Hindlimb muscle (tissue), 1 donor: Measurements from ENCODE around the gene WDFY4. TPM values are rescaled to one million over a fixed set of nuclear protein-coding genes. Genes with fewer than 3 reads are reported as not detected.

ENCODE experiments used
- DNase-seq: peaks from one replicate; pipeline ENCODE4 v3.0.0-alpha.2; 2013
- polyA plus RNA-seq: library from polyadenylated mRNA; unstranded; fragments of 120-200 nt; gene quantifications from one replicate; pipeline ENCODE4 v1.2.1, GENCODE V29; 2013; ENCODE audit not compliant: insufficient read length

WDFY4 gene
- polyA plus RNA-seq, 1 donor, result 3.9 TPM

DNA sequence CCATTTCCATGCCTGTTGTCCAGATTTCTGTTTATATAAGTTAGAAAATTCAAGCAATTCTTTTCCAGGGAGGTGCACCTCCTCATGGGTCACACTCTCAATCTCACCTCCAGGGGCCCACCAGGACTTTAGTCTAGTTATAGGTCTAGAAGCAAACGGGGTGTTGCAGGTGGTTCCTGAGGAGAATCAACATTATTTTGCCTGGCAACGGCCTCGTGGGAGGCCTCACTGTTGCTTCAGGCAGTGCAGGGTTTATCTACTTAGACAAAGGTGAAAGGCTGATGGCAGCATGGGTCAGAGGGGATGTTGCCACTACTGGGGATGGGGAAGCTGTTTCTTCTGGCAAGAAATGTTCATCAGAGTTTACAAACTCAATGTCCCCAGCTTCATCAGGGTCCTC lies 311.7 kb downstream of the WDFY4 start:
- no peak for DNase-seq

DNA sequence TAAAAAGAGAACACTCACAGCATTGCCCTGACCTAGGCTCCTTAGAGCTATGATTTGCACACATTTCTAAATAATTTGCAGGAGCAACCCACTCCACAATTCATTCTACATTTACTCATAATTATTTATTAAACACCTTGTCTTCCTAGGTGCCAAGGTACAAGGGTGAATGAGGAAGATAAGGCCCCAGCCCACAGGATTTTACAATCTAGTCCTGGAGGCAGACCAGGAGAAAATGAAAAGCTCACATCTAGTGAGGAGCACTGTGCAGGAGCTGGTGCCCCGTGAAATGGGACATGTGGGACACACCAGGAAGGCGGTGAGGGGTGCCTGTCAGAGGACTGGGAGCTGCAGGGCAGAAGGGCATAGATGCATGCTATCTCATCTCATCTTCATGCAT lies 314.7 kb downstream of the WDFY4 start:
- DNase-seq, result no peak

DNA sequence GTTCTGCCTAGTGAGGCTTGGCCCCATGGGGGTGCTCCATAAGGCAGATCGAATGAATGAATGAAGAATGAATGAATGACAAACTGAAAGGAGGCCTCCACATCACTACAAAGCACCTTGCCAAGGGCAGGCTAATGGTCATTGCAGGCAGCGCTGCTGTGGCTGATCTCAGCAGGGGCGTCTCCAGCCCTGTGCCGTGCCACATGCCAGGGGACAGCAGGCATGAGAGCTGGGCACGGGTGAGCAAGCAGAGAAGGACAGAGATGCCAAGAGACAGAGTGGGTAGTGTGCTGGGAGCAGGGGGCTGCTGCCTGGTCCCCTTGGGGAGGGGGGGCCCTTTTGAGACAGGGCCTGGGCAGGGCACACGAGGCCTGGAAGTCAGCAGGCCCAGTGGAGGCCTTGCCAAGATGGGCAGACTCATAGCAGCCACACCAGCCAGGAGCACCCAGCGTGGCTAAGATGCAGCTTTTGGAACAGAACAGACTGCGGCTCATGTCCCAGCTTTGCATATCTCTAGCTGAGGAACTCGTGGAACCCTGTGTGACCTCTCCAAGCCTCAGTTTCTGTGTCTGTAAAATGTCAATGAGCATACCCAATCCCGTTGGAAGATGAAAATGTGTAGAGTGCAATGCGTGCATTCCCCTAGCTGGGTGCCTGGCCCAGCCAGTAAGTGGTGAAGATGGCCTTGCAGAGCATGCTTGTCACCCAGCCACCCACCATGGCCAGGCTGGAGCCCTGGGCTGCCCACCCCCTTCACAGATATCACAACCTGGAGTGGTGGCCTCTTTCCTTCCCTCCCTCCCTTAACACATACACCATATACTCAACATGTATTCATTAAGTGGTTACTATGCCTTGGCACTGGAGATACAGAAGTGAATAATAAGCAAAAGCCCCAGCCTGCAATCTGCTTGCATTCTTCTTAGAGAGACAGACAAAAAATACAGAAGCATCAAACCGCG lies 316.0 kb downstream of the WDFY4 start:
- no peak for DNase-seq

DNA sequence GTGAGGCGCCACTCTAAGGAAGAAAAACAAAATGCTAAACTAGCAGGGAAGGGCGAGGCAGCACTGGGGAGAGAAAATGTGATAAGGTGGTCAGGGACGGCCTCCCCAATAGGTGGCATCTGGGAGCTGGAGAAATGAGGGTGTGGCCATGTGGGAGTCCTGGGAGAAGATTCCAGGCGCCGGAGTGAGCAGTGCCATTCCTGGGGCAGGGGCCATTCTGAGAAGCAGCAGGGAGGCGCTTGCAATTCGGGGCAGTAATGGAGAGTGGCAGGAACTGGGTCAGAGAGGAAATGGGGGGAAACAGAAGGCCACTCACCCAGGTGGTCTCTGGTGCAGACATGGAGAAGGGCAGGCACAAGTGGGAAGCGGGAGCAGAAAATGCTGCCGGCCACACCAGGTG lies 316.7 kb downstream of the WDFY4 start:
- no peak for DNase-seq

DNA sequence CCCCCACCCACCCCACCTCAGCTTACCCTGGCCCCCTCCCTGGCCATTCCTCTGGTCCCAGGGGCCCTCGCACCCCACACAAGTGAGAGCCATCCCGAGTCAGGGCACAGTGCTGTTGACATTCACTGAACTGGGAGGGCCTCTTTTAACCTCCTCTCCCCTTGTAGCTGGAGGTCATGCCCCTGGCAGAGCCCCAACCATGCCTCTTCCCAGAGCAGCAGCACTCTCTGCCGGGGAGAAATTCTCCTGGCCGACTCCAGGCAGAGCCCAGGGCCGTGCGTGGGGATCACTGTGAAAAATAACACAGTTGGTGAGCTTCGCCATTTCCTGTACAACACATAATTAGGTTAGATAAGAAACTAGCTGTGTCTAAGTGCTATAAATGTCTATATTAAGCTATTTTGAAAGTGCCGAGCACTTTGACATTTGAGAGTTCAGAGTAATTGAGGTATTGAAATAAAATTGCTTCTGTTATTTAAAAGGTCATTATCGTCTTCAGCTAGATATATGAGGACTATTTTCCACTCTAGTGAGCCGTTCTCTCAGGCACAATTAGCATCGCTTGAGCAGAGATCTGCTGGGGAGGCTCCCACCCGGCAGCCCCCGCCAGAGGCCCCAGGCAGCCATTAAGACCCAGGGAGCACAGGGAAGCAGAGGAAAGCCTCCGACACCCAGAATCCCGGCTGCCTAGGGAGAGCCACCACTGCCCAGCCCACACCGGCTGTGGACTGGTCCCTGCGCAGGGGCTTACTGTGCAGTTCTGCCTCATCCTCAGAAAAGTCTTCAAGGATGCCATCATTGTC lies 317.4 kb downstream of the WDFY4 start:
- DNase-seq, result no peak

DNA sequence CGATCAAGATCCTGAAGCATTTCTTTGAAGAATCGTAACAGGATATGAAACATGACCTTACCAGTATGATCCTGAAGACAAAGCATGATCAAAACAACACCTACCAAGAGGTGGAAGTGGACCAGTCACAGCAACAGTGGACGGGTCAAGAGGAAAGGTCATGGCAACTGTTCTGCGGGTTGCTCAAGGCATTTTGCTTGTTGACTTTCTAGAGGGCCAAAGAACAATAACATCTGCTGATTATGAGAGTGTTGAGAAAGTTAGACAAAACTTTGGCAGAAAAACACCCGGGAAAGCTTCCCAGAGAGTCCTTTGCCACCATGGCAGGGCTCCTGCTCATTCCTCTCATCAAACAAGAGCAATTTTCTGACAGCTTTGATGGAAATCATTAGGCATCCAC lies 320.6 kb downstream of the WDFY4 start:
- DNase-seq, result no peak

DNA sequence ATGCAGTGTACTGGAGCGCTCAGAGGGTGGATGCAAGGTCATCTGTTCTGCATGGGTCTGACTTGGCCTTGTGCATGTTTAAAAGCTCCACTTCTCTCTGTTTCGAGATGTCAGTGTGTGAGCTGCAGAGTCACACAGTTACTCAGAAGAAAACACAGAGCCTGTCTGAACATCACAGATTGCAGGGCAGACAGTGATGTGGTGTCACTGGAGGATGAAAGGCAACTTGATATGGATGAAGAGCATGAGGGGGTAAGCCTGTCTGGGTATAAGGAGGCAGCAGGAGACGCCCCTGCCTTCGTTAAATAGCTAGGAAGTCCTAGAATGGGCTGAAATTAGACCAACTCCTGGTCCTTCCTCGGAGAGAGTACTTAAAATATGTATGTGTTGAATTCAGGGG lies 322.5 kb downstream of the WDFY4 start:
- no peak for DNase-seq

DNA sequence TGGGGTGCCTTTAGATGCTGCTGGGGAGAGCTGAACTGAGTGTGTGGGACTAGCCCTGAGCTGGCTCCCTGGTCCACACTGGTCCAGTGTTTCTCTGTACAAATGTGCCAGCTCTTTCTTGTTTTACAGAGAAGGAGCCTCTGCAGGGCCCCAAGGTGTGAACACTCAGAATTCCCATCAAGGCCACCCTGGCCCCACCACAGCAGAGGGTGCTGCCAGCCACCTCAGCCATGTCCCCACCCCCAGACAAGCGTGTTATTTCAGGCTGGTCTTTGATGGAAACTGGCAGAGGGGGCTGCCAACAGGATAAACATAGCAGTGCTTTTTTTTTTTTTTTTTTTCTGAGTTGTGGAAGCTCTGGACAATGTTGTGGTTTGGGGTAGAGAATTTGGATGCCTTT lies 323.4 kb downstream of the WDFY4 start:
- DNase-seq, result no peak

DNA sequence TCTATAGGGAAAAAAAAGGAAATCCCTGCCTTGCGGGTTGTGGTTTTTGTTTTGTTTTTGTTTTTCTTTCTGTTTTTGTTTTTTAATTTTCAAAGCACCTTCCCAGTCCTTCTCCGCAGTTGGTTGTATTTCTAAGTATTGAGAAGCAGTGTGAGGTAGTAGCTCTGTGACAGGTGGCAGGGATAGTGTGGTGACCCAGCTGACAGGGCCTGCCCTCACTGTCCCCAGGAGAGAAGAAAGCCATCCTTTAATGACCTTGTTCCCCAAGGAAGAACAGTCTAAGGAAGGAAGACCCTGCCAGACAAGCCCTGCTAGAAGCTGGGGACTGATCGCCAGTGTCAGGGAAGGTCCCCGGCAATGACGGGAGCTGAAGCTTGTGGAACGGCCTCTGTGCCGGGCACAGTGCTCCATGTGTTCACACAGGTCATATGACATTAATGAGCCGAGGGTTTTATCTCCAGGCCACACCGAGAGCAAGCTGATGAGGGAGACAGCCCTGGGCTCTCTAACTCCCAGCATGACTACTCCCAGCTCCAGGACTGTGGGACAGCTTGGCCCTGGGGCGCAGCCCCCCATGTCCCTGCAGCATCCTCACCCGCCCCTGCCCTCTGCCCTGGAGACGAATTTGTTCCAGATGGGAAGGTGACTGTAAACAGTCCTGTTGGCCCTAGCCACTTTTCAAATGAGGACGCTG lies 324.0 kb downstream of the WDFY4 start:
- DNase-seq, result no peak

DNA sequence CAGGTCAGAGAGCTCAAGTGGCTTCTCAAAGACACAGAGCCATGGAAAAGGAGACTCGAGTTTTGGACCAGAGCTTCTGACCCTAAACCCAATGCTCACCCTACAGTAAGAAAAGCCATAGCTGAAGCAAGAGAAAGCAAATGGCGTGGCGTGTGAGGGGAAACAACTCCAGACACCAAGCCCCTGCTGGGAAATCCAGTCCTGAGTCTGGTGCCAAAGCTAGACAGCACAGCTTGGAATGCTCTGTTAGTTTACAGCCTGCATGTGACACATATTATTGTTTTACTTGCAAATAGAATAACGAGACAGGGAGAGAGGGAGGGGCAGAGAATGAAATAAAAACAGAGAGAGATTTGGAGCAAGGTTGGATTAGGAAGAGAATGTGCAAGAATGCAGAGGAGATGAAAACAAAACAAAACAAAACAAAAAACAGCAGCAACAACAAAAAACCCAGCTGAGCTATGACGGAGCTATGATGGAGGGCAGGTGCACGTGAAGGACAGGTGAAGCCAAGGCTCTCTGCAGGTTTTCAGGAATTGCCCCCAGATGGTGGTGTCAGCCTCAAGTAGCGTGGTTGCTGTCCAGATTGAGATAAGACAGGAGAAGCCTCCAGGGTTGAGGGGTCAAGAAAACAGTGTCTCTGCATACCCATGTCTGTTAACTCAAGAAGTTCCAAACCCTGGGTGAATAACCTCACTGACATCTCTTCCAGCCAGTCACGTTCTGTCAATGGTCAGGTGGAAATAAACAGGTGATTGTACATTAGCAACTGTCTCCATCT lies 324.7 kb downstream of the WDFY4 start:
- no peak for DNase-seq

DNA sequence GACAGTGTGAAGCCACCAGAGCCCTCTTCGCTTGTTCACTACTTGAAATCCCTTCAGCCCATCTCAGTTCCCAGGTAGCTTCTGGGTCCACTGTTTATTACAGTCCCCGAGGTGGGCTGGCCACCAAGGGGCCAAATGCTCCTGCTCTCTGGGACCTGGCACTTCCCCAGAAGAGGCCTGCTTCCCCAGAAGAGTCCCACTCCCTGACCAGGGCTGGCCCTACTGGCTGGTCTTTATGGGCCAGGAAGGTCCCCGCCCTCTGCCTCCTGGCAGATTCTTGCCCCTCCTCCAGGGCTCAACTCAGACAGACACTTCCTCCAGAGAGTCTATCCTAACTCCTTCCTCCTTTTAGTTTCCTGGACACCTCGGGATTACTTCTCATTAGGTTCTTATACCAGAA lies 325.6 kb downstream of the WDFY4 start:
- DNase-seq, result no peak

DNA sequence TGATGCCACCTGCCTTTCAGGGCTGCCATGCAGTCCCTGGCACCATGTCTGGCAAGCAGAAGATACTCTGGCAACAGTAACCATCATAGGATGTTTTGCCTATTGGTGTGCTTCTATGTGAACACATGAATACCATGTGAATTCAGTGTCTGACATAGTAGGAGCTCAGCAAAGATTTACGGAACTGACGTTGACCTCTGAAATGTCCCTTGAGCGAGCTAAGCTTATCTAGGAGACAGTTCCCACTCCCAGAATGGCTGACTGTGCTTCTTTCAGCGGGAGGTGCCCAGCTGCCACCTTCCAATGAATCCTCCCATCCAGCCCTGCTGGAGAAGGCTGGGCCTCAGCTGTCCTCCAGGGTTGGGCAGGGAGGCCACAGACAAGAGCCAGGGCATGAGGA lies 326.2 kb downstream of the WDFY4 start:
- DNase-seq, result no peak

DNA sequence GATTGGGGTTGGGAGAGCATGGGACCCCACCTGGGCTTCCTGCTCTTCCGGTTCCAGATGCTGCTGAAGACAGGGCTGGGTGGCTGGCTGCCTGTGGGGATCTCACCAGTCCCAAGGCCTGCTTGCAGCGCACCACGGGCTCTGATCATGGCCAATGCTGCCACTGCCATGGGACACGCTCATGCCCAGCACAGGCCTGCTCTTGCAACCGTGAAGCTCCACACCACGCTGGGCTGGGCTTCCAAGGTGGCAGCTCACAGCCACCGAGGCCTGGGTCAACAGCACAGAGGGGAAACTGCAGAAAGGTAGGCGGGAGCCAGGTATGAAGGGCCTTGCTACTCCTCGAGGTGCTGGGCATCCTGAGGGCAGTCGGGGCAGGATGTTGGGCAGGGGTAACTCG lies 327.1 kb downstream of the WDFY4 start:
- DNase-seq, result no peak

DNA sequence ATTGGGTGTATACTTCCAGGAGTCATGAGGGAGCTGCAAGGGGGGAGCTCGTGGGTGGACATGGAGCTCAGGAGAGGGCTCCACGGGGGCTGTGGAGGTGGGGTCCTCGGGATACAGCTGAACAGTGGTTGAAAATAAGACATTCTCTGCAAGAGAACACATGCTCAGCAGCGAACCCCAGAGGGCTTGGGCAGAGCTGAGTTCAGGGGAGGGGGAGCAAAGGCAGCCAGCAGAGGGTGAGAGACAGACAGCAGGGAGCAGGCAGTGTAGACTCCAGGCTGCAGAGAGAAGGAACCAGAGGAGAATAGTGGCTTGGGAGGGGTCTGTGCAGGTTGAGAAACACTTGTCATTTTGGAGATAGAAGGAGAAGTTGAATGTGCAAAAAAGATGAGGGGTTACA lies 327.9 kb downstream of the WDFY4 start:
- DNase-seq, result no peak

DNA sequence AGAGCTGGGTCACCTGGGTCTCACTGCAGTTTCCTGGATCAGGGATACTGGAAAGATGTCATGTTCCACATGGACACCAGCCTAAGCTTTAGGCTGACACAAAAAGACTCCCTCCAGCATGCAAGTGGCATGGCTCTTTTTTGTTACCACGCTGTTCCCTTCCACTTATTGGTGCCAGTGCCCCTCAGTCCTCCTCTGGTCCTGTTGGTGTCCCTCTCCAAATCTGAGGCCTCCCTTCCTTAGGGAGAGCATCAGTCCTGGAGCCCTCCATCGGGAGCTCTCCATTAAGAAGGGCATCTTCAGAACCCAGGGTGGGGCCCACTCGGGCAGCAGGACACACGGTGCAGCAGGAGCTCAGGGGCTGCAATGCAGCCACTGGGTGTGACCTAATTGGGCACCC lies 331.0 kb downstream of the WDFY4 start:
- no peak for DNase-seq

DNA sequence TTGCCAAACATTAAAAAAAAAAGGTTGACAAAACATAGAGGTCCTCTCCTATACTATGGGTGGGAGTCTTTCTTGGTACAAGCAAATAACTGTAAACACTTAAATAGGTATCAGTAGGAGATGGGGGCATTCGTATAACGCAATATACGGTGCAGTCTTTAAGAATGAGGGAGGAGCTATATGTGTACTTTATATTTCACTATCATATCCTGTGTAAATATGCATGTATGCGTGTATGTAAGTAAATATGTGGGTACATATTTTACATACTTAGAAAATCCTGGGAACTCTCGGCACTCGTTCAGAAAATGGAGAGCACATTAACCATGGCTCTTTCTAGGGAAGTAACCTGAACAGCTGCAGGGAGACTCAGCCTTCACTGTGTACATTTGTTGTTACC lies 337.0 kb downstream of the WDFY4 start:
- no peak for DNase-seq

DNA sequence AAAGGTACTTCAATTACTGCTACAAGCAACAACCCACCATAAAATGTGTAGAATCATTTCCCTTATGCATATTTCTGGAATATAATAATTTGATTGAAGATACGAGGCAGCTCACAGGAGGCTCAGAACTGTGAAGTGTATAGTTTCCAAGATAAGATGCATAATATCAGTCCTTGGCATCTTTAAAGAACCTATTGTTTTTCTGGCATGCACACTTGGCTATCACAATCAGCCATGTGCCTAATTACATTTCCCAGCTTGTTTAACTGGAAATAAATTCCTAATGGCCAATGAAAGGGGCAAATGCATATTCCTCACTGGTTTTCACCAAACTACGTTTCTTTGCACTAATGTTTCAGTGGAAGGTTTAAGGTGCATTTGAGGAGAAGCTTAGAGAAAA lies 338.4 kb downstream of the WDFY4 start:
- no peak for DNase-seq

DNA sequence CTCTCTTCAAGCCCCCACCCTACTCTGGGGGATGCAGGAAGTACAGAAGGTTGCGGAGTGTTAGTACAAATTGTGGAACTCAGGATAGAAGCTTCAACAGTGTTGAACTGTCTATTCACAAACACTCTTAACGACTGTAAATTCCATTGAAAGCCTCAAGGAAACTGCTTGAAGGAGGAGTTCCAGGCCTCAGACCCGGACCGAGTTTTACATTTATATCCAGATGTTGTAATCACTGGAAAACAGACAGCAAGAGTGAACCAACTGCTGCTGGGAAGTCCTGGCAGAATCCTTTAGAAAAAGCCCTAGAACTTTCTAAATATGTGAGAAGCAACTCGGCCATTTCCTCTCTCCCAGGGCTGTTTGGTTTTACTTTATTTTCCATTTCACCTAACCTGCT lies 339.1 kb downstream of the WDFY4 start:
- peak; percentile 64 for DNase-seq

DNA sequence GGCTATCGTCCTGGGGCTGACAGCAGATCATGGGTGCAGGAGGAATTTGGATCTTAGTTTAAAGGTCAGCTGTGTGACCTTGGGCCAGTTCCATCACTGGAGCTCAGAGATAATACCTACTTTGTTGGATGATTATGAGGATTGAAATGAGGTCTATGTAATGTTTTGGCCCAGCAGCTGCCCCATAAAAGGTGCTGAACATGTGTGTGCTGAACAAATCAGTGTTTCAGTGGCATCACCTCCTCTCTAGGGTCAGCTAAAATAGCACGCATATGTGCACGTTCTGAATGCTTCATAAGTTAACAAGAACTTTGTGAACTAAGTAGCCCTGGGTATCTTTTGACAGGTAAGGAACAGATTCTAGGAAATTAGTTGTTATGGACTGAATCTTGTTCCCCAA lies 339.8 kb downstream of the WDFY4 start:
- DNase-seq, result no peak

DNA sequence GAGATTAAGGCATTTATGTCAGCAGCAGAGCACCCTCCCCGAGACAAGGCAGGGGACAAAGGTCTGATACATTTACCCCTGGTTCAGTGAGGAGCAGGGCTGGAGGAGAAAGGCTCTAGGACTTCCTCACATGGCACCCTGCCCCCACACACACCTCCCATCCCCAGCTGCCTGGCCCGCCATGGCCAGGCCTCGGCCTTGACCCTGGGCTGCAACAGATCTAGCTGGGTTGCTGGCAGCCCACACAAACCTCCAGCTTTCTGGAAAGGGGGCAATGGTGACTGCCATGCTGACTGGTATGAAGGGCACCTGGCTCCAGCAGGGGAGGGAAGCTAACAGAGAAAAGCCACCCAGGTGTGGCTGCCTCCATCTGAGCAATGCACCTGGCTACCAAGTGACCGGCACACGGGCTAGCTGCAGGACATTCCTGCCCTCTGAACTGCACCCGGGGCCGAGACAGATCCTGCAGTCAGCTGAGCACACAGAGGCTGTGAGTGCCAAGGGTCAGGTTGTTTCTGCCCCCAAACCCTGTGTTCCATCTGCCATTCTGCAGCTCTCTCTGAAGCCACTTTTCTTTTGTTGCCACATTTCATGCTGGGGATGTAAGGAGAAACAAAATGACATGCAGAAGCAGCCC lies 340.8 kb downstream of the WDFY4 start:
- DNase-seq, result no peak

DNA sequence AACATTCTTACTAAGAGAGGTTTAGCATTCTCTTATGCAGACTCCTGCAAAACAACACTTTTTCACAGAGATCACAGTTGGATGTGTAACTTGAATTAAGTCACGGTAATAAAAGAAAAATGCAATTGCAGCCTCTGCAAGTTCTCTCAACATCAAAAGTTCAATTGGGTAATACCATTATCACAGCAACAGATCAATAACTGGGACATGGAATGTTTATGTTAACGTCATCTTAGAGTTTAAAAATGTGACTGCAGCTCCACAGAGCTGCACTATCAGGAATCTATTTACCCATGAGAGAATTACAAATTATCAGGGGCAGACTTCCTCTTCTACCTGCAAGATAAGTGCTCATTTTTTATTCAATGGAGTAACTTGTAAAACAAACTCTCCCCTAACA lies 344.0 kb downstream of the WDFY4 start:
- DNase-seq, result no peak

DNA sequence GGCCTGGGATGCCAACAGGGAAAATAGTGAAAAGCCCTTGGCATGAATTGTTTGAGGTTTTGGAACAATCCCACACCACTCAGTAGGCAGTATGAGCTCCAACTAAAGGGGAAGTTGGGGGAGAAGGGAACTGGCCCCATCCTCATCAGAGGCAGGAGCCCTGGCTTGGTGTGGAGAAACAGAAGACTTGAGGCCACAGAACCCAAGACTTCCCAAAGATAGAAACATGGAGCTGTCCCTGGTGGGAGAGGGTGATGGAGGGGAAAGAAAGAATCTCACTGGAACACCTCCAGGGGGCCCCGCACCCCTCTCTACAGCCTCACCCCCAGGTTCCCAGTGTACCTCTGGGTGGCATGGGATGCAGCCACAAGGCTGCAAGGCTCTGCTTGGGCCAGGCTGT lies 345.0 kb downstream of the WDFY4 start:
- no peak for DNase-seq
